GM19351 (cell line): Measurements from ENCODE around the gene PIGZ.
"Not testable (repeated sequence)": the region's sequence is repeated elsewhere in the genome, so short reads cannot be mapped to it uniquely, and the experiment has no call there.

ENCODE experiments used
- ATAC-seq: cut with Tn5 transposase; IDR thresholded peaks from one replicate; pipeline ENCODE4 v1.9.1; 2021; ENCODE audit warnings: mild to moderate bottlenecking, moderate library complexity; ENCODE audit not compliant: unreplicated experiment

PIGZ gene

GRCh38 chr3:196962108-196962929 is 6.3 kb downstream of the PIGZ start:
- no peak for ATAC-seq

DNA sequence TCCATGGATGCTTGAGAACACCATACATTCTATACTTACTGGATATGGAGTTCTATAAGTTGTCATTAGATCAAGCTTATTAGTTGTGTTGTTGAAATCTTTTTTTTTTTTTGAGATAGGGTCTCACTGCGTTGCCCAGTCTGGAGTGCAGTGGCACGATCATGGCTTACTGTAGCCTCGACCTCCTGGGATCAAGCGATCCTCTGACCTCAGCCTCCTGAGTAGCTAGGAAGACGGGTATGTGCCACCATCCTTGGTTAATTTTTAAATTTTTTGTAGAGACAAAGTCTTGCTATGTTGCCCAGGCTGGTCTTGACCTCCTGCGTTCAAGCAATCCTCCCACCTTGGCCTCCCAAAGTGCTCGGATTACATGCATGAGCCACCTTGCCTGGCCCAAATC is 13.8 kb downstream of the PIGZ start:
- no peak for ATAC-seq

DNA sequence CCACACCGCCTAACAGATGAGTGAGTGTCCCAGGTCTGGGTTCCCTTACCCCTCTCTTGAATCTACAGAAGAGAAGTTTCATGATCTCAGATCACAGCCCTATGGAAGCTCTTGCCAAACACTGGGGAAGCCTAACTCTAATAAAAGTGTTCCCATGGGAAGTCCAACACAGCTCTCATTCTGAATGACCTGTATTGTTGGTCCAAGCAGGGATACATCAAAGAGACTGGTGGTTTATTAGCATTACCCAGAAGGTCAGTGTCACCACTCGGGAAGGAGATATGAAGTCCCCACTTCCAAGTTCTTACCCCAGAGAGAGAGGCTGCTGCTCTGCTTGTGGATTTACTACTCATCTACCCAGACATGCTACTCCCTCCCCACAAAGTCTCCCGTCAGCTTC is 17.3 kb downstream of the PIGZ start:
- ATAC-seq: no peak

DNA sequence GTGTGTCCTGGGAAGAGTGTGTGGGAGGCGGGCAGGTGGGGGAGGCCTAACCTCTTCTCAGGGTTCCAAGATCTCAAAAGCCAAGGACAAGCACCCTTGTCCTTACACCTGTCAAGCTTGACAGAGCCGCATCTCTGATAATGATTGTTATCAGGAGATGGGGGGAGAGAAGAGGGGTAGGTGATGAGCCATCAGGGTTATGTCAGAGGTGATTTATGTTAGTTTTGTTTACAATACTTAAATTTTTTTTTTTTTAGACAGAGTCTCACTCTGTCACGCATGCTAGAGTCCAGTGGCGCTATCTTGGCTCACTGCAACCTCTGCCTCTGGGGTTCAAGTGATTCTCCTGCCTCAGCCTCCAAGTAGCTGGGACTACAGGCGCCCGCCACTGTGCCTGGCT is 18.9 kb downstream of the PIGZ start:
- ATAC-seq: no peak

DNA sequence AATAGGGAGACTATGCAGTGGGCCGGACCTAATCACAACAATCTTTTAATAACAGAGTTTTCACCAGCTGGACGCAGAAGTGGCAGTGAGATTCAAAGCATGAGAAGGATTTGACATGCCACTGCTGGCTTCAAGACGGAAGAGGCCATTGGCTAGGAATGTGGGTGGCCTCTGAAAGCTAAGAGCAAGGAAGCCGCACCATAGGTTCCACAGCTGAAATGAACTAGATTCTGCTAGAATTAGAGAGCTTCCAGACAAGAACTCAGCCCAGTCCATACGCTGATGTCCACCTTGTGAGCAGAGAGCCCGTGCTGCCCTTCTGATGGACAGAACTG is 19.4 kb downstream of the PIGZ start:
- no peak for ATAC-seq

DNA sequence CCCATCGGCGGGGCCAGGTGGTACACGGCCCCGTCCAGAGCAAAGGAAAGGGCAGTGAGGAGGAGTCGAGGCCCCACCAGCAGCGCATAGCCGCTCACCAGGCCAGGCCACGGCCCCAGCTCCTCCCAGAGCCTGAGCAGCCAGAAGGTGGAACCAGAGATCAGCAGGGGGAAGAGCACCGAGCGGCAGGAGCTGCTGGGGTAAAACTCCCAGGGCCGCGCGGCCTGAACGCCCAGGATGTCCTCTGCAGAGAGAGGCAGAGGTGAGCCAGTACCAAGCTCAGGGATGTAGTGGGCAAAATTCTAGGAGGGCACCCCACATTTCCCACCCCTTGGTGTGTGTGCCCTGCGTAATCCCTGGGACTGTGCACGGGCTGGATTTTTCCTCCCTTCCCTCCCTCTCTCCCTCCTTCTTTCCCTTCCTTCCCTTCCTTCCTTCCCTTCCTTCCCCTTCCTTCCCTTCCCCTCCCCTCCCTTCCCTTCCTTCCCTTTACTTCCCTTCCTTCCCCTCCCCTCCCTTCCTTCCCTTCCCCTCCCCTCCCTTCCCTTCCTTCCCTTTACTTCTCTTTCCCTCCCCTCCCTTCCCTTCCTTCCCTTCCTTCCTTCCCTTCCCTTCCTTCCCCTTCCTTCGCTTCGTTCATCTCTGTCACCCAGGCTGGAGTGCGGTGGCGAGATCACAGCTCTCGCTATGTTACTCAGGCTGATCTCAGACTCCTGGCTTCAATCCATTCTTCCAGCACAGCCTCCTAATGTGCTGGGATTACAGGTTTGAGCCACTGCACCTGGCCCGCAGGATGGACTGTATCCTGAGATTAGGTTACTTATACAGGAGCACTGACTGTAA is 20.0 kb downstream of the PIGZ start:
- no peak for ATAC-seq

DNA sequence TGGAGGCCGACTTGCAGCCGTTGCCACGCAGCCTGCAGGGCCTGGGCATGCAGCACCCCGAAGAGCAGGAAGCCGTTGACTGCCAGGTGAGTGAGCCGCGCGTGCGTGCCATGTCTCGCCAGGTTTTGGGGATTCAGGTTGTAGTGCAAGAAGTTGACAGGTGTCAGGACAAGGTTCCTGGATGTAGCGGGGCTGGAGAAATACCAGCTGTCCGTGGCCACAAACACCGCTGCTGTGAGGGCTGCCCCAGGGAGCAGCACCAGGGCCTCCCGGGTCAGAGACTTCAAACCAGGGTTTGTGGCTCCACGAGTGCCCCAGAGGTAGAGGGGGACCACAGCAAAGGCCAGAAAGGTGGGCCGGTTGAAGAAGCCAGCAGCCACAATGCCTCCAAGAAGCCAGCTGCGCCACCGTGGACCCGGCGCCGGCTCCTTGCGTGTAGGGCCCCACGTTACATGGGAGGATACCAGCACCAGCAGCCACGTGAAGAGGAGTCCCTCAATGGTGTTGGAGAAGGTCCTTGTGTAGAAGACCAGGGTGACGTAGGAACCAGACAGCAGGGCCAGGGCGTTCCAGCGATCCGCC is 20.7 kb downstream of the PIGZ start:
- no peak for ATAC-seq

GRCh38 chr3:196947136-196947859 is 21.3 kb downstream of the PIGZ start:
- no peak for ATAC-seq

DNA sequence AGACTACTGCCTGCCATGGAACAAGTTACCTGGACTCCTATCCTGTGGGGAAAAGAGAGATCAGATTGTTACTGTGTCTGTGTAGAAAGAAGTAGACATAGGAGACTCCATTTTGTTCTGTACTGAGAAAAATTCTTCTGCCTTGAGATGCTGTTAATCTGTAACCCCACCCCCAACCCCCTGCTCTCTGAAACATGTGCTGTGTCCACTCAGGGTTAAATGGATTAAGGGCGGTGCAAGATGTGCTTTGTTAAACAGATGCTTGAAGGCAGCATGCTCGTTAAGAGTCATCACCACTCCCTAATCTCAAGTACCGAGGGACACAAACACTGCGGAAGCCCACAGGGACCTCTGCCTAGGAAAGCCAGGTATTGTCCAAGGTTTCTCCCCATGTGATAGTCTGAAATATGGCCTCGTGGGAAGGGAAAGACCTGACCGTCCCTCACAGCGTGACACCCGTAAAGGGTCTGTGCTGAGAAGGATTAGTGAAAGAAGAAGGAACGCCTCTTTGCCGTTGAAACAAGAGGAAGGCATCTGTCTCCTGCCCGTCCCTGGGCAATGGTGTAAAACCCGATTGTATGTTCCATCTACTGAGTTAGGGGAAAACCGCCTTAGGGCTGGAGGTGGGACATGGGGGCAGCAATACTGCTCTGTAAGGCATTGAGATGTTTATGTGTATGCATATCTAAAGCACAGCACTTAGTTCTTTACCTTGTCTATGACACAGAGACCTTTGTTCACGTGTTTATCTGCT is 24.4 kb downstream of the PIGZ start:
- not testable (repeated sequence) for ATAC-seq

DNA sequence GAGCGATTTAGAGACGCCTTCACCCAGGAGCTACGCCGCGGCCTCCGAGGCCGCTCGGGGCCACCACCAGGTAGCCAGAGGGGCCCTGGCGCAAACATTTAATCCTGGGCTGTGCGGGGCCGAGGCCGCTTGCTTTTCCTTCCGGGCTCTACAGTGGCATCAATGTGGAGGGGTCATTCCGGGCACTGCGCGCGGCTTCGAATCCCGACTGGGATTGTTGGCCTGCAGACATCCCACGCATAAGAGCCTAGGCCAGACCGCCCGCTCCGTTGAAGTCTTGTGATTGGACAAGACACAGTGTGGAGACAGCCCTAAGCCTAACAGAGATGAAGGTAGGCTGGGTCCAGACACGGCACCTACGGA is 25.7 kb downstream of the PIGZ start:
- ATAC-seq: peak; percentile 10

- peak; percentile 89 for ATAC-seq
Observed at GRCh38 chr3:196942226-196942914, 26.3 kb downstream of the PIGZ start, which contains the start of gene NCBP2. Gene NCBP2 (minus strand): TSS chr3:196942528. CDS start chr3:196942503, 25 bp downstream.

DNA sequence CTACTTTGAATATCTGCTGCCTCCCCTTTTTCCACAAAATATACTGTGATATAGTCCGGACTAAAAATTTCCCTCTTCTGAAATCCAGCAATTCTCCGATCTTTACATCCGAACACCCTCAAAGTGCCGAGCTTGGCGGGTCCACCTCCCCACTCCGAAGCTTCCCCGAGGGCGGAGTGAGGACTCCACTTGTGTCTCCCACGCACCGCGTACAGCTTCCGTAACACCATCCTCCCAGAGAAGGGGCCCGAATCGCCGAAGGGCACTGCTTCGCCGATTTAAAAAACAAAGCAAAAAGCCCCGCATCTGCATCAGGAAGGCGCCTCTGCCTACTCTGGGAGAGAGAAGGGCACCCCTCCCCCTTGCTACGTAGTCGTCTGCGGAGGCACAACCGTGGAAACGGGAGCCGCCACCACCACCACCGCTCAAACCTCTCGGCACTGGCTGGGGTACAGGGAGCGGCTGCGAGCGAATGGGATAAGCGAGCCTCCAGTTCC is 26.9 kb downstream of the PIGZ start:
- ATAC-seq: peak; percentile 37

GRCh38 chr3:196938576-196938975 is 30.1 kb downstream of the PIGZ start:
- ATAC-seq: no peak

DNA sequence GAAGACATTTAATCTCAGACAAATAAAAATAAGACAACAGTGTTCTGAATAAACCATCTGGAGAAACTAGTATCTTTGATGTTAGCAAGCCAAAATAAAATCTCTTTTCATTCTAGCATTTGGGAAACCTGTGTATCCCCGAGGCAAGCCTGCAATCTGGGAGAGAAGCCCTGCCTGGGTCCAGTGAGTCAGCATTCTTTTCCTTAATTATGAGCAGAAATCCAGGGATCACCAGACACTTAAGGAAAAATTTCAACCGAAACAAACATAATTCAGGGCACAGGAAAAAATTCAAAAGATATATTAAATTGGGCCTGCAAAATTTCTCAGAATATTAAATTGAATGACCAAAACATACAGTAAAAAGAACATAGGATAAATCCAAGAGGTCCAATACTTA is 30.5 kb downstream of the PIGZ start:
- ATAC-seq: no peak

- ATAC-seq: no peak
Observed at GRCh38 chr3:196936288-196936687, 32.3 kb downstream of the PIGZ start.

DNA sequence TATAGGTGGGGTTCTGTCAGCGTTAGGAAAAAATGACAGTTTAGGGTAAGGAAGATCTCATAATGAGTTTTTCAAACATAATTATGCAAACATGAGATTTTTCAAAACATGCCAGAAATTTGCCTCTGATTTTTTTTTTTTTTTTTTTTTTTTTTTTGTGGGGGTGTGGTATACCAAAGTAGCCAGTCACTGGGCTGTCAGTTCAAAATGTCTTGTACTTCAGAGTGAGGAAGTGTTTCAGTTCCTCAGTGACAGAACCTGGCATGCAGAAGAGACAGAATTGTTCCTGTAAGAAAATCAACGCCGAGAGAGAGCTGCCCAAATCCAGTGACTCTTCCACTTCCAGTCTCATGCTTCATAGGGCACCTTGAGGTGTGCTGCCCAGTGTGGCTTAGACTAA is 36.0 kb downstream of the PIGZ start:
- peak; percentile 70 for ATAC-seq

DNA sequence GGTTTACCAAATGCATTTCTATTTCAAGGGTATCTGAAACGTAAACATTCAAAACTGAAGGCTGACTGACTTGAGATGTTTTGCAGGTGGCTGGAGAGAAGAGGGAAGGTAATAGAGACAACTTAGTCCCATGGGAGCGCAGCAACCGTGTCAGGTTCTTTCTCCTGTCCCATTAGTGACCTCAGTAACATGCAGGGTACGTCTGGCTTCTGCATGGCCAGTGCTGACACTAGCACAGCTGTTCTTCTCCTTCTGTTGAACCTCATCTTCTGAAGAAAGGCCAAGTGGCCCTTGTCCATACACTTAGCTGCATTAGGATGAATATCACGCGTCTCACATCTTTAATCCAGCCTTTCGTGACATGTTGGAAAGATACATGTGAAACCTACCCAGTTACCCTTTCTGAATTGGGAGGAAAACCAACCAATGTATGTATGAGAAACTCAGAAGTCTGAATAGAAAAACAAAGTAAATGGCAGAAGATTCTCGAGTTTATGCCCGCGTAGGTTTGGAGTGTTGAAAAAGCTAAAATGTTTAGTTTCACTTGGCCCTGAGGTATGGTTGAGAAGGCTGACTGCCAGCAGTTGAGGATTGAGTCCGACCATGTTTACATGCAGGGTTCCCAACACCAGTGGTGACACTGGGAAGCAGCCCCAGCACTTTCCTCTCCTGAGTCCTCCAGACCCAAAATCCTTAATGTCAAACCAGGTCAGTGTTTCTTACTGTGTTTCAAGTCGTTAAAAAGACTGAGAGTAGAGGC is 36.6 kb downstream of the PIGZ start:
- peak; percentile 11 for ATAC-seq

DNA sequence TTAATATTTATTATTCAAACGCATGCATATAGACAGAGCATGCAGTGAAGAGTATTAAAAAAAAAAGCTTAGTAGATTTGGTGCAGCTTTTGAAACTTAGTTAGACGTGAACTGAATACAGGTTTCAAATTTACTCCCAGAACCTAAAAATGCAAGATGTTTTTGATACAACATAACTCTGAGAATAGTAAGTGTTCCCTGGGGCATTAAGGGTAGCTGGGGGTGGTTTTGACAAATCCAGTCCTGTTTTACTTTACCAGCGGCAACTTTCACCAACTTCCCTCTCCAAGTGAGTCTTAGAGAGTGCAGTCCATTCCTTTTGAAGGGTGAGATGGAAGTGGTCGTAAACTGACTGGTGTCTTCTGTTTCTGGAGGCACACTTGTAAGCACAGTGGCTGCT is 37.5 kb downstream of the PIGZ start:
- no peak for ATAC-seq
